HG02759 (cell line): ENCODE measurements around the gene COL9A3.
"Not testable (repeated sequence)": the region's sequence is repeated elsewhere in the genome, so short reads cannot be mapped to it uniquely, and the experiment has no call there.

Experiments used
- ATAC-seq: cut with Tn5 transposase; IDR thresholded peaks from one replicate; pipeline ENCODE4 v1.9.1; 2021; ENCODE audit warnings: mild to moderate bottlenecking, moderate library complexity; ENCODE audit not compliant: unreplicated experiment

COL9A3 gene

GRCh38 chr20:62852841-62853240, 36.0 kb downstream of the COL9A3 start:
- ATAC-seq, result no peak

- not testable (repeated sequence) for ATAC-seq
These were observed 36.5 kb downstream of the COL9A3 start for GRCh38 chr20:62853304-62853703.

- ATAC-seq, result no peak
These were observed 37.3 kb downstream of the COL9A3 start for GRCh38 chr20:62854121-62854520.

- ATAC-seq, result no peak
These were observed 38.3 kb downstream of the COL9A3 start for GRCh38 chr20:62855120-62855519.

- ATAC-seq, result no peak
These were observed 40.2 kb downstream of the COL9A3 start for GRCh38 chr20:62856931-62857619.

GRCh38 chr20:62858058-62858830, 41.4 kb downstream of the COL9A3 start:
- ATAC-seq, result no peak

GRCh38 chr20:62859721-62860120, 42.9 kb downstream of the COL9A3 start:
- no peak for ATAC-seq

- ATAC-seq, result peak; percentile 10
These were observed 43.6 kb downstream of the COL9A3 start for GRCh38 chr20:62860391-62860923.

- ATAC-seq, result peak; percentile 40
These were observed 44.3 kb downstream of the COL9A3 start for GRCh38 chr20:62860924-62861691.

GRCh38 chr20:62861726-62862336, 45.0 kb downstream of the COL9A3 start, which contains the start of gene TCFL5:
TCFL5 (minus strand) TSS chr20:62861822; CDS start chr20:62861670, 152 bp downstream.
- peak; percentile 82 for ATAC-seq

GRCh38 chr20:62864207-62864606, 47.4 kb downstream of the COL9A3 start:
- ATAC-seq, result no peak

- no peak for ATAC-seq
These were observed 55.5 kb downstream of the COL9A3 start for GRCh38 chr20:62872184-62872847.

- ATAC-seq, result no peak
These were observed 56.0 kb downstream of the COL9A3 start for GRCh38 chr20:62872862-62873261.

- no peak for ATAC-seq
These were observed 56.4 kb downstream of the COL9A3 start for GRCh38 chr20:62873280-62873679.

GRCh38 chr20:62873681-62874031, 56.8 kb downstream of the COL9A3 start:
- ATAC-seq, result not testable (repeated sequence)

GRCh38 chr20:62874964-62875344, 58.1 kb downstream of the COL9A3 start:
- ATAC-seq, result no peak

- no peak for ATAC-seq
These were observed 58.8 kb downstream of the COL9A3 start for GRCh38 chr20:62875419-62876361.

GRCh38 chr20:62876501-62876901, 59.7 kb downstream of the COL9A3 start:
- ATAC-seq, result no peak
